Heart right ventricle (tissue), 16 donors: Measurements from ENCODE around the gene ITGB5. TPM values are rescaled to one million over a fixed set of nuclear protein-coding genes. Genes with fewer than 3 reads are reported as not detected.

Experiments
- ATAC-seq, 8 donors: fragments of 200-7000 bp; cut with Tn5 transposase; one replicate each; pipeline ENCODE4 v1.9.1; 2020; ENCODE audit warnings: mild to moderate bottlenecking in 8 of 8, moderate library complexity in 8 of 8, moderate number of reproducible peaks in 1 of 8
- DNase-seq, 2 donors: peaks; one replicate each; pipeline ENCODE4 v3.0.0-alpha.2; 2020
- H3K27ac ChIP-seq, 10 donors: fragments of 200-600 bp; sonication (generic) in 2 of 10; one replicate each; pipeline versions ENCODE4 v1.5.0 to v1.8.0; 2020 to 2022; ENCODE audit warnings: mild to moderate bottlenecking in 3 of 10
- H3K27me3 ChIP-seq, 7 donors: fragments of 200-600 bp; one replicate each; pipeline ENCODE4 v1.8.0; 2021 to 2022; ENCODE audit warnings: mild to moderate bottlenecking in 2 of 7
- H3K36me3 ChIP-seq, 9 donors: fragments of 200-600 bp; sonication (generic) in 1 of 9; one replicate each; pipeline versions ENCODE4 v1.5.0 to v1.8.0; 2020 to 2022; ENCODE audit warnings: mild to moderate bottlenecking in 2 of 9
- H3K4me1 ChIP-seq, 9 donors: fragments of 200-600 bp; sonication (generic) in 1 of 9; one replicate each; pipeline versions ENCODE4 v1.5.0 to v1.8.0; 2020 to 2022; ENCODE audit warnings: mild to moderate bottlenecking in 4 of 9
- H3K4me3 ChIP-seq, 10 donors: fragments of 200-600 bp; sonication (generic) in 2 of 10; one replicate each; pipeline versions ENCODE4 v1.5.0 to v1.8.0; 2020 to 2022; ENCODE audit warnings: mild to moderate bottlenecking in 7 of 10, moderate library complexity in 2 of 10
- H3K9me3 ChIP-seq, 11 donors: fragments of 200-600 bp in 10 of 11; sonication (generic) in 2 of 11; one replicate each; pipeline versions ENCODE4 v1.5.0 to v1.8.0; 2013 to 2022; ENCODE audit warnings: mild to moderate bottlenecking in 2 of 11, control low read depth in 1 of 11, moderate library complexity in 1 of 11
- CTCF ChIP-seq, 9 donors: fragments of 200-600 bp; sonication (generic) in 2 of 9; IDR thresholded peaks; one replicate each; pipeline versions ENCODE4 v1.5.0 to v1.8.0; 2021 to 2022; ENCODE audit warnings: antibody characterized with exemption in 9 of 9, mild to moderate bottlenecking in 5 of 9, moderate library complexity in 1 of 9
- WGBS, 2 donors: extraction: QIAGEN DNeasy Blood & Tissue Kit; methylation state at CpG; one replicate each; pipeline ENCODE4 v1.1.7; 2013; ENCODE audit warnings: inconsistent platforms in 1 of 2; 5-methylcytosine and 5-hydroxymethylcytosine counted together
- intact Hi-C, 10 donors: fragments of 100-400 bp; cut with DNase I; formaldehyde crosslinking; loops; one replicate each; pipeline versions ENCODE4 v1.11.1 to v1.14.2; 2022
- polyA plus RNA-seq, 2 donors: library from polyadenylated mRNA; stranded (reverse); fragments of 200-250 nt; gene quantifications; one replicate each; pipeline ENCODE4 v1.2.3, GENCODE V29; 2013
- total RNA-seq, 10 donors: library from RNA; stranded (reverse); fragmentation: NEBNext Ultra II Directional in 3 of 10; extraction: Animal tissue kit (Norgen Biotek cat#: 25700) in 3 of 10; gene quantifications; one replicate each; pipeline versions ENCODE4 v1.2.1 to v1.2.4, GENCODE V29; 2021 to 2023
- donor health status: Arrhythmogenic right ventricular cardiomyopathy.
- donor health status: ischemic (EF 13 %, LVEDD 7.1; RV severe dilation, severe dysfunction).
- donor health status: healthy with polysubstance abuse.
- donor health status: DM: no; HTN: yes; CAD: no.
- donor health status: DM: no; HTN: no; CAD: no.
- donor health status: ischemic (EF 25% LVEDD 6.9; RV normal size, moderate dysfunction).
- donor health status: ischemic (EF 25% LVEDD 5.7; RV mildly dilated, moderate dysfunction).
- donor health status: healthy.
- donor health status: DM: yes; HTN: yes; CAD: no.
- donor health status: Ischemic cardiomyopathy.
- donor health status: ischemic (EF 35%, LVEDD 5.7; RV mildly dilated, moderate dysfunction).
- donor health status: nonischemic (EF 11% LVEDD 7.7; RV severe dilation, severe dysfunction).
- donor health status: DM: yes; HTN: yes; CAD: no.
- donor health status: PGD.
- donor health status: ischemic (EF 29% LVEDD 5.4; RV normal size, mild dysfunction).
- donor health status: nonischemic (EF 23%, LVEDD 6.1; RV moderate dilation, normal function).

ITGB5 gene
- total and polyA plus RNA-seq, 12 donors: 18.5 to 154 (median 108) TPM

- DNase-seq (no peak), ATAC-seq (no peak)
- 98 to 100% methylated on average over 2 of the region's 2 CpGs for WGBS, 2 donors
- Histone ChIP-seq H3K9me3 (no peaks in the 10 kb centered on the region), H3K36me3 (no peaks in the 10 kb centered on the region), H3K4me3 (no peak overlapping the region), H3K27ac (no peak overlapping the region), H3K27me3 (no peaks in the 10 kb centered on the region), H3K4me1 (peaks cover 0 to 11% (median 5%) of the 10 kb centered on the region in 9 donors)
- no peak for TF ChIP-seq CTCF (IDR thresholded peaks at IDR 0.05)
- intact Hi-C loops: no loop called here
These were observed 31.4 kb upstream of the ITGB5 start for GRCh38 chr3:124918524-124918923.

- WGBS, 2 donors: 41 to 47% methylated on average over 8 of the region's 8 CpGs
- peak in 1 of 2 donors; percentile 38 for DNase-seq
- intact Hi-C loops: no loop called here
- Histone ChIP-seq H3K4me1 (peaks cover 0 to 11% (median 5%) of the 10 kb centered on the region in 9 donors), H3K36me3 (no peaks in the 10 kb centered on the region), H3K9me3 (no peaks in the 10 kb centered on the region), H3K27me3 (no peaks in the 10 kb centered on the region), H3K4me3 (no peak overlapping the region), H3K27ac (no peak overlapping the region)
- TF ChIP-seq CTCF (IDR thresholded peaks at IDR 0.05): no peak
- peak in 7 of 8 donors; percentile 32 to 81 (median 63) for ATAC-seq
These were observed 29.8 kb upstream of the ITGB5 start for GRCh38 chr3:124916837-124917409.

- intact Hi-C loops: no loop called here
- H3K4me1 ChIP-seq: peaks cover 0 to 9% (median 5%) of the 10 kb centered on the region in 9 donors
- H3K36me3 ChIP-seq: no peaks in the 10 kb centered on the region
- WGBS, 2 donors: 94 to 97% methylated on average over 3 of the region's 3 CpGs
- TF ChIP-seq CTCF (IDR thresholded peaks at IDR 0.05): no peak
- ATAC-seq: no peak
- no peak overlapping the region for H3K27ac ChIP-seq
- no peaks in the 10 kb centered on the region for H3K27me3 ChIP-seq
- no peaks in the 10 kb centered on the region for H3K9me3 ChIP-seq
- no peak overlapping the region for H3K4me3 ChIP-seq
- no peak for DNase-seq
These were observed 28.1 kb upstream of the ITGB5 start for GRCh38 chr3:124915254-124915653.

- 78 to 81% methylated on average over 9 of the region's 9 CpGs for WGBS, 2 donors
- no peak for TF ChIP-seq CTCF (IDR thresholded peaks at IDR 0.05)
- Histone ChIP-seq H3K4me3 (no peak overlapping the region), H3K4me1 (no peaks in the 10 kb centered on the region), H3K9me3 (no peaks in the 10 kb centered on the region), H3K27me3 (no peaks in the 10 kb centered on the region), H3K36me3 (no peaks in the 10 kb centered on the region), H3K27ac (no peak overlapping the region)
- intact Hi-C loops: loop anchor here in 4 of 10 donors (5.0 to 10.0 kb wide), 2 partner anchors 341 to 343 kb away; no protein-coding TSS in a partner anchor
- ATAC-seq (no peak), DNase-seq (no peak)
These were observed 20.8 kb upstream of the ITGB5 start for GRCh38 chr3:124907957-124908356.
